ENCODE results near the gene AGBL3. TPM values are rescaled to one million over a fixed set of nuclear protein-coding genes. Genes with fewer than 3 reads are reported as not detected.

The AGBL3 gene
- total and polyA plus RNA-seq, 2 of the 8 experiments (the other 6 are each of a cell fraction or from before 2014, with no cell fraction given), result 1.1 to 1.9 TPM

- Histone ChIP-seq H3K4me3 (ENCODE audit: extremely low read depth in 1 of 4, insufficient read depth in 2 of 4, low read depth in 3 of 4, low read length in 4 of 4) (peak overlapping the region in 1 of 4 experiments; percentile 22; a peak in 3 of 8 replicates), H4K91ac (replicated peaks; ENCODE audit: insufficient read length, low read length) (peak overlapping the region; percentile 96), H2BK5ac (ENCODE audit: low read depth, low read length) (peak overlapping the region; percentile 79; the same call in 1 of the 2 replicates), H2BK15ac (ENCODE audit: low read length) (no peak overlapping the region; the same call in 1 of the 2 replicates), H2BK20ac (ENCODE audit: low read length) (peak overlapping the region; percentile 89; the same call in 1 of the 2 replicates), H3K9me3 (ENCODE audit: insufficient read depth in 2 of 2, low read depth in 1 of 2, low read length in 1 of 2) (peaks cover 0 to 6% of the 10 kb centered on the region in 2 experiments; a peak in 1 of 4 replicates), H3K4ac (replicated peaks; ENCODE audit: insufficient read length, low read depth, low read length) (no peak overlapping the region), H3K36me3 (ENCODE audit: control insufficient read depth in 2 of 4, insufficient read depth in 4 of 4, low read length in 3 of 4) (peaks cover 0 to 4% (median 0%) of the 10 kb centered on the region in 4 experiments; a peak in 2 of 8 replicates), H2AK5ac (ENCODE audit: low read depth, low read length) (no peak overlapping the region), H3K79me2 (ENCODE audit: control insufficient read depth in 1 of 2, insufficient read depth in 2 of 2, low read length in 2 of 2) (no peaks in the 10 kb centered on the region), H2BK12ac (ENCODE audit: low read depth, low read length) (peak overlapping the region; percentile 95), H3K79me1 (ENCODE audit: low read depth, low read length) (no peaks in the 10 kb centered on the region), H3K4me1 (replicated peaks in 1 of 4; ENCODE audit: control insufficient read depth in 3 of 4, insufficient read depth in 4 of 4, low read length in 3 of 4) (peaks cover 2 to 15% (median 11%) of the 10 kb centered on the region in 4 experiments; a peak in 5 of 7 replicates), H2AFZ (ENCODE audit: low read length) (peak overlapping the region; percentile 27; the same call in 1 of the 2 replicates), H3K23ac (ENCODE audit: insufficient read length) (no peak overlapping the region), H3K27me3 (replicated peaks in 1 of 4; ENCODE audit: control insufficient read depth in 3 of 4, extremely low read depth in 1 of 4, insufficient read depth in 3 of 4, low read length in 3 of 4) (peaks cover 0 to 1% (median 0%) of the 10 kb centered on the region in 4 experiments; a peak in 1 of 7 replicates), H4K20me1 (replicated peaks in 1 of 2; ENCODE audit: control insufficient read depth in 1 of 2, insufficient read depth in 2 of 2, low read length in 2 of 2) (no peaks in the 10 kb centered on the region), H4K5ac (ENCODE audit: insufficient read length, low read depth, low read length) (peak overlapping the region; percentile 61), H3K23me2 (ENCODE audit: low read depth, low read length) (no peaks in the 10 kb centered on the region), H3K14ac (ENCODE audit: insufficient read length) (no peak overlapping the region), H3K27ac (ENCODE audit: low read depth, low read length) (no peak overlapping the region), H3K56ac (replicated peaks; ENCODE audit: insufficient read length, low read depth, low read length) (no peak overlapping the region), H3K9ac (replicated peaks in 1 of 4; ENCODE audit: extremely low read depth in 1 of 4, low read depth in 3 of 4, low read length in 3 of 4) (no peak overlapping the region), H3K18ac (ENCODE audit: extremely low read depth, low read length) (peak overlapping the region; percentile 81), H4K8ac (ENCODE audit: extremely low read depth, insufficient read depth, low read length) (no peak overlapping the region), H2BK120ac (replicated peaks; ENCODE audit: low read depth, low read length) (no peak overlapping the region), H3K4me2 (ENCODE audit: insufficient read depth in 1 of 2, low read depth in 2 of 2, low read length in 2 of 2) (peak overlapping the region; percentile 16 to 49; a peak in 3 of 4 replicates)
- WGBS, 2 experiments (ENCODE audit: extremely low coverage in 1 of 2, insufficient coverage in 1 of 2, insufficient read length in 1 of 2, insufficient replicate concordance in 2 of 2, low coverage in 1 of 2, low lambda C conversion rate in 2 of 2, missing lambda C conversion rate in 1 of 2), result 81% methylated on average over 4 of the region's 4 CpGs; no CpG with 5 or more reads in 1 of the 2 experiments
- TF ChIP-seq RBBP5 (IDR thresholded peaks at IDR 0.05; ENCODE audit: borderline replicate concordance, low read depth, low read length) (no peak), CTBP2 (IDR thresholded peaks at IDR 0.05; ENCODE audit: borderline replicate concordance, insufficient read depth, insufficient read length, low read length) (no peak), POU5F1 (IDR thresholded peaks at IDR 0.05; ENCODE audit: low read depth, low read length) (no peak), CTCF (IDR thresholded peaks at IDR 0.05; ENCODE audit: control extremely low read depth in 1 of 3, insufficient read depth in 1 of 3, low read depth in 1 of 3, low read length in 3 of 3) (no peak), ZNF274 (IDR thresholded peaks at IDR 0.05; ENCODE audit: borderline replicate concordance, extremely low read depth, low read length) (no peak), SUZ12 (IDR thresholded peaks at IDR 0.05; ENCODE audit: low read length) (no peak), SP4 (IDR thresholded peaks at IDR 0.05; ENCODE audit: low read length) (no peak), BCL11A (IDR thresholded peaks at IDR 0.05; ENCODE audit: low read depth in 2 of 2, low read length in 2 of 2) (no peak), EP300 (IDR thresholded peaks at IDR 0.05; ENCODE audit: borderline replicate concordance in 1 of 2, low read depth in 2 of 2, low read length in 2 of 2) (no peak), YY1 (IDR thresholded peaks at IDR 0.05; ENCODE audit: low read depth, low read length) (no peak)
- ChIA-PET POLR2A (ENCODE audit: partially characterized antibody) (interaction anchor here (1.5 to 2.5 kb wide), 2 partner anchors 91 to 92 kb away, joined by 3 to 7 read pairs; partner anchors contain the start of gene AGBL3), CTCF (ENCODE audit: partially characterized antibody) (no interaction called here)
- DNase-seq (ENCODE audit: low read depth in 1 of 2, low spot score in 2 of 2) (no peak), FAIRE-seq (no peak)
These were observed 90.6 kb downstream of the AGBL3 start for GRCh38 chr7:135076882-135077281.

Measured in H1 (cell line).